D721Med (cell line): ENCODE measurements around the gene CRYBG2.
"Not testable (repeated sequence)": the region's sequence is repeated elsewhere in the genome, so short reads cannot be mapped to it uniquely, and the experiment has no call there.

Source experiments
- DNase-seq: peaks from one replicate; pipeline ENCODE4 v3.0.0; 2011; ENCODE audit warnings: low spot score; ENCODE audit not compliant: insufficient read length
- FAIRE-seq: peaks from 2 replicates; lab custom pipeline; 2011; peaks lifted over from hg19 to GRCh38; lab: Jason Lieb, UNC
- CTCF ChIP-seq: IDR thresholded peaks from 2 replicates; pipeline ENCODE4 v1.5.1; 2012; ENCODE audit warnings: mild to moderate bottlenecking, control low read depth; ENCODE audit not compliant: insufficient read depth; ENCODE audit errors: missing control alignments

Gene CRYBG2

GRCh38 chr1:26337206-26337535, 16.8 kb downstream of the CRYBG2 start:
- FAIRE-seq (no peak), DNase-seq (no peak)
- no peak for TF ChIP-seq CTCF

GRCh38 chr1:26336477-26337205, 17.3 kb downstream of the CRYBG2 start:
- TF ChIP-seq CTCF, result no peak
- peak; percentile 51 for DNase-seq
- FAIRE-seq, result no peak

- no peak for TF ChIP-seq CTCF
- no peak for FAIRE-seq
These were observed 18.0 kb downstream of the CRYBG2 start for GRCh38 chr1:26335774-26336476.

GRCh38 chr1:26333312-26333711, 20.6 kb downstream of the CRYBG2 start:
- FAIRE-seq, DNase-seq: not testable (repeated sequence)

More at GRCh38 chr1:26335774-26336476, 18.0 kb downstream of the CRYBG2 start:
- DNase-seq, result no peak

GRCh38 chr1:26330276-26330675, 23.7 kb downstream of the CRYBG2 start:
- FAIRE-seq (no peak), DNase-seq (no peak)
- TF ChIP-seq CTCF, result no peak

GRCh38 chr1:26329380-26329779, 24.6 kb downstream of the CRYBG2 start:
- not testable (repeated sequence) for DNase-seq, FAIRE-seq

- no peak for DNase-seq
- FAIRE-seq, result no peak
- TF ChIP-seq CTCF, result no peak
These were observed 25.3 kb downstream of the CRYBG2 start for GRCh38 chr1:26328597-26328996.

- DNase-seq (no peak), FAIRE-seq (no peak)
- TF ChIP-seq CTCF, result no peak
These were observed 26.0 kb downstream of the CRYBG2 start for GRCh38 chr1:26327956-26328362.
